Stimulated activated CD8-positive, alpha-beta memory T cell treated with anti-CD3 and anti-CD28 coated beads, Interleukin-7, amount 100 ng/mL, for 24 hours (primary cell): ENCODE measurements around the gene CRACR2A.

Experiments used
- DNase-seq: peaks from one replicate; pipeline ENCODE4 v3.0.0-alpha.2; 2020; ENCODE audit warnings: low read depth

CRACR2A gene

DNA sequence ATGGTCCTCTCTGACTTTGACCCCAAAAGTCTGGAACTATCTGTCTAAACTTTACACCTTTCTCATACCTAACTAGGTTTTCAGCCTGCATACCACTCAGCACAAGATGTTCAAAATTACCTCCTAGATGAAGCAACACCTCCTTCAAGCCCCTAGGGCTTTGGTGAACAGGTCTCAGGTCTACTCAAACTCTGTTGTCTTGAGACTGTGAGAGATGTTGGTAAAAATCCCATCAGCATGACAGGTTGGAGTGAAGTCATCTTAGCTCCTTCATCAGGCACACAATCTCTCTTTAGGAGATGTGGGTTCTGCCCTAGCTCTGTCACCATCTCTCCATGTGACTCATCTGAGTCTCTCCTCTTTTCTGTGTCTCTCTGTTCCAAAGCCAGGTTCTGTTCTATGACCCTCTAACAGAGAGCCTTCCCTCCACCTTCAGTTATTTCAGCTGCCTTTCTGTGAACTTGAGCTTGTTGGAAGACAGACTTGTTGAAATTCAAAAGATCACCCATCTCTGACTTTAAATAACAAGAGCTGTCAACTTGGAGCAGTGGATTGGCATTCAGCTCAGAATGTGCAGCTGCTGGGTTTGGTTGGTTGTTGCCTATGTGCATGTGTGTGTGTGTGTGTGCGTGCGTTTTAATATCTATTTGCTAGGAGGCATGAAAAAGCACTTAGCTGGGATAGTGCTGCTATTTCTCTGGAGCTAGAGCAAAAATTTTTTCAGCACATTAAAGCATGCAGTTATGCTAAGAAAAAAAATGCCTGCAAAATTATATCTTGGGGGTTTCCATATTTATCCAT lies 130.7 kb downstream of the CRACR2A start:
- no peak for DNase-seq

DNA sequence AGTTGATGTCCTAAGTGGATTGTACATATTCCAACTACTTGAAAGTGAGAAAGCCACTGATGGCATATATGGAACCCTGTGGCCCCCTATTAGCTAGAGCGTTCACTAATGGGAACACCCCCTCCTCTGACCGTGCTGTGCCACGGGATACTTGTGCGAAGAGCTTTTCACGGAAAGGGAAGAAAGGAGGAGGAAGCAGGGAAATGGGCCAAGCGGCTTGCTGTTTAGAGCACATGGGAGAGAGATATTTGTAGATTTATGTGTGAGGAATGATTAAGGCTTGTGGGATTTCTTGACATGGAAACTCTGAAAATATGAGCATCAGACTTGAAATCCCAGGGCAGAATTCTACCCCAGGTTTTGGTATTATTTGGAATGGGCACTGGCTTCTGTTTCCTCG lies 132.1 kb downstream of the CRACR2A start:
- no peak for DNase-seq

- no peak for DNase-seq
Observed at GRCh38 chr12:3617565-3617964, 135.3 kb downstream of the CRACR2A start.

DNA sequence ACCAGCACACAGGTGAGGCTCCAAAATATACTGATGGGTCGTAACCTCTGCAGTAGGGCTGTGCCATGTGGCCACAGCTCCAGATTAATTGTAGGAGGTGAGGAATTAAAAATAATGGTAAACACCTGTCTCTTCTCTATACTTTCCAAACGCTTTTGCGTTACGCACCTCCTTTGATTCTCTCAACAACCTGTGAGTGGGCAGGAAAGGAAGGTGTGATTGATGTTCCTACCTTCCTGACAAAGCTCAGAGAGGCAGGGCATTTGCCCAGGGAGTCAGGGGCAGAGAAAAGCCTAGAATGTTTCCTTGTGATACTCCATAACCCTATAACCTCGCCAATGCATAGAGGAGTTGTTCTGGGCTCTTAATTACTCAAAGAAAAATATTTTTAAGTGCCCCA lies 137.0 kb downstream of the CRACR2A start:
- no peak for DNase-seq

DNA sequence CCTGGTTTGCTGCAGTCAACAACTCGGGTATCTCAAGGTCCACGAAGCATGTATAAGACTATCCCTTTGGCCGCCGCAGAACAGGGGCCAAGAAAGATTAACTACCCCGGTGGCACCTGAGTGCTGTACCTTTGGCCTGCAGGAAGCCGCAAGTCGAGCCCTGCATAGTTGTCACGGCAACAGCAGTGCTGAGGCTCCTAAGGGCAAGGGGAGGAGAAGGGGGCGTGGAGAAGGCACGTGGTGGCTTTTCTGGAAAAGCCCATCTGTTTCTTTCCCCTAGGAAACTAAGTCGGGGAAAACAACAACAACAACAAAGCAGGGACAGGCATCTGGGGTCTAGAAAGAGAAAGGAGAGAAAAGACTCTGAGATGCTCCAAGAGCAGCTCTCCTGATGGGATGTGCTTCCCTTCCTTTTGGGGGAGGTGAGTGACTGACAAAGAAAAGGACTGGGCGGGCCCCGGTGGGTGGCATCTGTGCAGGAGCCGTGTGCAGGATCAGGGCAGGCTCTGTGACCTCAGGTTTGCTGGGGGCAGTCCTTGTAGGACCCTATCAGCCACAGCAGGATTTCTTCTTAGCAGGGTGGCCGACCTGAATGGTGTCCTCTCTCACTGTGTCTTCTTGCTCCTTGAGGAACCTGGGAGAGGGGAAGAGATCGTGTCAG lies 138.0 kb downstream of the CRACR2A start:
- DNase-seq, result no peak

DNA sequence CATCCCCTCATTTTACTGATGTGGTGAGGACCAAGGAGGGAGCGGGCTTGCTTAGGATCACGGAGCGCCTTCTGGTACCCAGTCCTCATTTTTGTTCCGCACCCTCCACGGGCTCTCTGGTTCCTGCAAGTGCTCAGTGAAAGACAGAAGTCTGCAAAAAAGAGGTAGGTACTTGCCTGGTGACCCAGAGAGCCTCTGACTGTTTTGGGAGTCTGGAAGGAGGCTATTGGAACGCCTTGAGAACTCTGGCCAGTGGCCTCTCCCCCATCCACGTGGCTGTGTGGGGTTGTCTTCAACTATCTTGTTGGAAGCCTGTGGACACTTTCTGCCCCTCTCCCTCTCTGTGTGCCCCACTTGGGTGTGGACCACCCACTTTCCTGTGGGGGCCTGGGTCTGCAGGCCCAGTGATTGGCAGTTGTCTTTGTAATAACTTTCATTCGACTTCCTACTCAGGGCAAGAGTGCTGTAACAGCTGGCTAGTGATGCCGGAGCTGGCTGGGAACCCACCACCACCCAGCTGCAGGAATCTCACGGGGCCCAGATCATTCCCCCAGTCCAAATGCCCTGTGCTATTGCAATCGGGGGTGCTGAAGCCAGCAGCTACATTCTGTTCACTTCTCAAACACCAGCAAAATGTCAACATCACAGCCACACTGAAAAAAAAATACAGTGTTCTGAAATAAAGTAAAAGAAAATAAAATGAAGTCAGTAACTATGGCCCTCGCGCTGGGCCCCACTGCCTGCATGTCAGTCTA lies 139.1 kb downstream of the CRACR2A start:
- no peak for DNase-seq

GRCh38 chr12:3611860-3612703 lies 140.8 kb downstream of the CRACR2A start:
- no peak for DNase-seq

DNA sequence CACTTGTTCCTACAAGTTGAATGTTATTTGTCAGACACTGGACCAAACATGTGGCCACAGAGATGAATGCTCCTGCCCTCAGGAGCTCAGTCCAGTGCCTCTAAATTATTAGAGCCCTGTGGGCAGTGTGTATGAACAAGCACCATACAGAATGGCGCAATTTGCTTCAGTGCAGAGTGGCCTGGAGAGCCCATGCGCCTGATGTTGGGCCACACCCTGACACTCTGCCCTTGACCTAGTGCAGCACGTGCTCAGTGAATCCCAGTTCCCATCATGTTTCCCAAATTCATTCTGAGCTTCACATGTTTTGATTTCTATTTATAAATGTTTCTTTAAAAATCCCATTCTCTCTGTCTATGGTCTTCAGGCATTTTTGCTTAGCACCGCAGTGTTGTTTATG lies 145.1 kb downstream of the CRACR2A start:
- no peak for DNase-seq

DNA sequence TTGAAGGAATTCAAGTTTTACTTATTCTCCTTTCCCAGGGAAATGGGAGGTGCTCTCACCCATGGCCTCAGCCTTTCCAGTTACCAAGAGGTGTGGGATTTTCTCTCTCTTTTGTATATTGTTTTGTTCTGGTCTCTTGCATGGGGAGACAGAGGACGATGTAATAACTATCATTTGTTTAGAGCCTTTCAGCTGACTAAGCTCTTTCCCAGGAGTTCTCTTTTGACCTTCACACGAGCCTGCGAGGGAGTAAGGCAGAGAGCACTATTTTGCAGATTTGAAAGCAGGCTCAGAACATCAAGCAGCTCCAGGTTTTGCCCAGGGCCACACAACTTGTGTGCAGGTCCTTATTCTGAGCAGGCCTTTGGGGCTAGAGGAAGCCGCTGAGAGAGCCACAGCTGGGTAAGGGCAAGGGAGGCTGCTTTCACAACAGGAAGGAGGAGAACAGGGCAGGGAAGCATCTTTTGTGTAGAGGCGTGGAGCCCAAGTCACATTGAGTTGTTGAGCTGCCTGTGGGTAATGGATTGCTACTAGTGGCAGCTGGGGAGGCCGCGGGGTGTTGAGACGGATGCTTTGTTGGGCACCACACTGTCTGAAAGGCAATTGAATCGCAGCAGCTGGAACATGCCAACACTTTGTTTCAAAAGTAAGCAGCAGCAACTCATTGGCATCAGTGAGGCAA lies 145.7 kb downstream of the CRACR2A start:
- DNase-seq, result no peak

- DNase-seq, result no peak
Observed at GRCh38 chr12:3606128-3606527, 146.8 kb downstream of the CRACR2A start.

DNA sequence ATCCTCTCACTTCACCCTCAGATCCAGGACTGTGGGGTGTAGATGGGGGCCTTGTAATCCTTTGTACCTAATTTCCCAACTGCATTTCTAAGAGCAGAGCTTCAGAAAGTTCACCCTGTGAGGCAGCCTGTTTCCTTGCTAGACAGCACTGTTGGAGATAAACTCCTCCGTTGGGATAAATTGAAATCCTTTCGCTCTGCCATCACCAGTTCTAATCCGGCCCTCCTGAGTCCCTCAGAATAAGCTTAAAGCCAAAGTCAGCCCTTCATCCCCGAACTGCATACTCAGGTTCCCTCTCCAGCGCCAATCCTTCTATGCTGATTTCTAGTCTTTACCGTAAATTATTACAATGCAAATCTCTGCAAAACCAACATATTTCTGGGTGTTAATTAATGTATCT lies 147.2 kb downstream of the CRACR2A start:
- DNase-seq, result no peak

- no peak for DNase-seq
Observed at GRCh38 chr12:3604748-3605586, 147.9 kb downstream of the CRACR2A start.

- DNase-seq, result no peak
Observed at GRCh38 chr12:3604286-3604685, 148.6 kb downstream of the CRACR2A start.

GRCh38 chr12:3603576-3603975 lies 149.3 kb downstream of the CRACR2A start:
- no peak for DNase-seq

GRCh38 chr12:3602488-3602887 lies 150.4 kb downstream of the CRACR2A start:
- DNase-seq, result no peak

DNA sequence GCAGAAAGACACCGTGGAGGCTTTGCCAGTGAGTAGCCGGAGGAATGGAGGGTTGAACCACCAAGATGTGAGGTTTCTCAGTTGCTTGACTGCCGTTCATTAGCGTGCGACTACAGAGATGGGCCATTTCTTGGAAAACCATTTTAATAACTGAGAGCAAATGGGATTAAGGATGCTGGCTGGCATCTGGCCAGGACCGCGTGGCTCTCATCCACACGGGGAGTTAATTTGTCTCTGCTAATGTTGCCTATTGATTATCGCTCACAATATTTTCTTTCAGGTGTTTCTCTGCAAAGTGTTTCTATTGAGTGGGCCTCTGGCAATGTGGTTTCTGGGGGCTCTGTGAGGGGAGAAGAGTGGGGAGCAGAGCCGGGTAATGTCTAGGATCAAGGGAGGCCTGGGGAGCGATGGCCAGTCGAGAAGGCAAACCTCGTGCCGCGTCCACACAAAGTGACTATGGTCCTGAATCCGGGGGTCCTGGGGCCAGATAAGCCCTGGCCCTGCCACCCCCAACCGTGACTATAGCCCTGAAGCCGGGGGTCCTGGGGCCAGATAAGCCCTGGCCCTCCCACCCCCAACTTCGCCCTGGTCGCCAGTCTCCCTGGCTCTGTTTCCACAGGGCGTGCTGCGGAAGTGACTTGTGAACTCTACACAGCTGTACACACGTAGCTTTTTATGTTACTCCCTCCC lies 151.3 kb downstream of the CRACR2A start:
- DNase-seq, result no peak

- no peak for DNase-seq
Observed at GRCh38 chr12:3600951-3601350, 152.0 kb downstream of the CRACR2A start.

DNA sequence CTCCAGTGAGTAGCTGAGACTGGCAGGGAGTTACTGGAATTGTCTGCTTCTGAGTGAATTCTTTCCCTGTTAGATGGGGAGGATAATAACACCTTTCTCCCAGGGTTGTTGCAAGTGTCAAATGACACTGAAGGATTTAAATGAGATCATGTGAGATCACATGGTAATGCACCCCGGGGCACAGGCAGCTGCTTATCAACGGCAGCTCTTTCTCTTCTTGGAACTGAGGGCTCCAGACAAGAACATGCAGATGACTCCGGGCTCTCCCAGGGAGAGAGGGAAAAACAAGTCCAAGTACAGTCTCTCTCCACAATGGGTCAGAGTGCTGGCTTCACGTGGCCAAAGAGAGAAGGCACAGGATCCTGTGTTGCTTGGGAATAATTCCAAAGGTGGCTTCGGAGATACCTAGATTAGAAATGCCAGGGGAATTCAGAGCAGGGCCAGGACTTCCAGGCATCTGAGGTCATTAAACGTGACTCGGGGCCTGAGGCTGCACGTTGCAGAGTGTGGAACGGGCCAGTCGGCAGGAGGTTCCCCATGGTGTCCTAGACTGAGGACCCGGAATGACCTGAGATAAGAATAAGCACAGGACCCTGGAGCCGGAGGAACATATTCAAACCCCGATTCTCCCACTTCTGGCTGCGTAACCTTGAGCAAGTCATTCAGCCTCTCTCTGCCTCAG lies 152.7 kb downstream of the CRACR2A start:
- no peak for DNase-seq
